ENCODE results near the gene ARHGEF40.

Gene ARHGEF40

DNA sequence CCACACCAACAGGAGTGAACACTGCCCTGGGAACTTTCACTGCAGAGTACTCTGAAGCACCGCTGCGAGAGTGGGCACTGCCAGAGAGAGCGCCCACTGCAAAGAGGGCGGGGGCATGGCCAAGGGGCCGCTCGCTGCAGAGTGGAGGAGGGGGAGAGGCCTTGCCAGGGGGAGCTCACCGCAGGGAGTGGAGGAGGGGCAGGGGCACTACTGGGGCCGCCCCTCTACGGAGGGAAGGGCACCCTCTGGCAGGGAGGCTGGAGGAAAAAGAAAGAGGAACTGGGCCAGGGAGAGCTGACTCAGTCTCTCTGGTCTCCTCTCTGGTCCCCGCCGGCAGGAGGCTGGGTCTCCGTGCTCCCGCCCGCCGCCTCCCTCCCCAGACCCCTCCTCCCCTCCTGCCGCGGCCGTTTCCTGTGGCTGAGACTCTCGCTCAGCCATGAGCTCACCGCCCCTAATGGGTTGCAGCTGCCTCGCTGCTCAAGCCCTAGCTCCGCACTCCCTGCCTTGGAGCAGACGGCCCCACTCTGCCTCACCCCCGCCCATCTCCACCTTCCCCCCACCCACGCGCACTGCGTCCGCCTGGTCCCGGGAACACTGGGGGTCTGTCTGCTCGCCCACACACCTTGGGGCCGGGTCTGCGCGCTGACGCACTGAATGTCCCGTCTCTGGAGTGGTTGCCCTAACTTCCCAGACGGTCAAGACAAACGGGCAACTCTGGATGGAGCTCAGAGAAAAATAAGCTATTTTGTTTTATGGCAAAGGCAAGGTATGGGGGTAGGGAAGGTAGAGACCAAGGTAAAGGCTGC lies 1.3 kb downstream of the ARHGEF40 start:
- peak overlapping the region; percentile 80 for H3K9ac ChIP-seq
- no peaks in the 10 kb centered on the region for H4K20me1 ChIP-seq
- H3K27ac ChIP-seq: peak overlapping the region; percentile 87
- H3K36me3 ChIP-seq: peaks cover 20% of the 10 kb centered on the region
- H3K4me2 ChIP-seq: peak overlapping the region; percentile 88
- H3K4me3 ChIP-seq: peak overlapping the region; percentile 80
- TF ChIP-seq Cebpa-rat (IDR thresholded peaks at IDR 0.05): no peak
- H3K4me1 ChIP-seq: peaks cover 51% of the 10 kb centered on the region
- no peaks in the 10 kb centered on the region for H3K9me3 ChIP-seq
- peaks cover 16% of the 10 kb centered on the region for H3K27me3 ChIP-seq

DNA sequence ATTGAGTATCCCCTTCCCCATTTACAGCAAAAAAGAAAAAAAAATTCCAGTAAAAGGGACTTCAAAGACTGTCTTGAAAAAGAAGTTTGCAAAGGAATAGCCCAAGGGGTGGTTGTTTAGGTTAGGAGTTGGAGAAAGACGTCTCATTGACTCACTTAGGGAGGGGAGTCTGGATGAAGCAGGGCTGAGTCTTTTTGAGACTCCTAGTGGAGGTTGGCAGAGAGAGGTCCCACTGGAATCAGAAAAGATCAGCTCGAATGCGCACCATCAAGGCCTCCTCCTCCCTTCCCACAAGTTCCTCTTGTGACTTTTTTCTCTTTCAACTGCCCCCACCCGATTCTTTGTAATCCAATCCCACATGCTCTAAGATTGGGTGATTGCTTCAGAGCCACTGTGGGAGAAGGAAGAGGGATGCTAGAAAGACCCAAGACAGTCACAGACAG lies 1.9 kb downstream of the ARHGEF40 start:
- H3K4me1 ChIP-seq: peaks cover 51% of the 10 kb centered on the region
- peak overlapping the region; percentile 88 for H3K4me2 ChIP-seq
- H3K4me3 ChIP-seq: peak overlapping the region; percentile 80
- H3K9me3 ChIP-seq: no peaks in the 10 kb centered on the region
- H3K27ac ChIP-seq: peak overlapping the region; percentile 87
- peak overlapping the region; percentile 80 for H3K9ac ChIP-seq
- no peaks in the 10 kb centered on the region for H4K20me1 ChIP-seq
- H3K27me3 ChIP-seq: peaks cover 16% of the 10 kb centered on the region
- H3K36me3 ChIP-seq: peaks cover 24% of the 10 kb centered on the region
- peak; percentile 69 for TF ChIP-seq Cebpa-rat (IDR thresholded peaks at IDR 0.05)

DNA sequence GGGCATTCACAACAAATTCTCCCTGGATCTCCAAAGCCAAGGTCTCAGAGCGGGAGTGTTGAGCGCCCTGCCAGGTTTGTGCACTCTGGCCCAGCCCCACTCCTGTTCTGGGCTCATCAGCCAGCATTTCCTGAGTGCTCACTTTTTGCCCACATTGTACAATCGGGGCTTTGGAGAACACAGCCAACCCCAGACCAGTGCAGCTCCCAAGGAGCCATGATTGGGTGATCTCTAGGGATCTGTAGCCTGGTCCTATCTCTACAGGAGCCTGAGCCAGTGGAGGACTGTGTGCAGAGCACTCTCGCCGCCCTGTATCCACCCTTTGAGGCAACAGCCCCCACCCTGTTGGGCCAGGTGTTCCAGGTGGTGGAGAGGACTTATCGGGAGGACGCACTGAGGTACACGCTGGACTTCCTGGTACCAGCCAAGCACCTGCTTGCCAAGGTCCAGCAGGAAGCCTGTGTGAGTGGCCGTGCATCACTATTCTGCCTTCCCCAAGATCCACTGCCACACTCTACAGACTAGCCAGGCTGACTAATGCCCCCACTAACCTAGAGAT lies 2.8 kb downstream of the ARHGEF40 start:
- Histone ChIP-seq H3K27me3 (peaks cover 16% of the 10 kb centered on the region), H3K9ac (peak overlapping the region; percentile 80; the same call in 1 of the 2 replicates), H3K27ac (peak overlapping the region; percentile 87), H3K4me2 (peak overlapping the region; percentile 88), H3K9me3 (no peaks in the 10 kb centered on the region), H4K20me1 (no peaks in the 10 kb centered on the region), H3K36me3 (peaks cover 24% of the 10 kb centered on the region), H3K4me1 (peaks cover 51% of the 10 kb centered on the region), H3K4me3 (peak overlapping the region; percentile 80)
- no peak for TF ChIP-seq Cebpa-rat (IDR thresholded peaks at IDR 0.05)

DNA sequence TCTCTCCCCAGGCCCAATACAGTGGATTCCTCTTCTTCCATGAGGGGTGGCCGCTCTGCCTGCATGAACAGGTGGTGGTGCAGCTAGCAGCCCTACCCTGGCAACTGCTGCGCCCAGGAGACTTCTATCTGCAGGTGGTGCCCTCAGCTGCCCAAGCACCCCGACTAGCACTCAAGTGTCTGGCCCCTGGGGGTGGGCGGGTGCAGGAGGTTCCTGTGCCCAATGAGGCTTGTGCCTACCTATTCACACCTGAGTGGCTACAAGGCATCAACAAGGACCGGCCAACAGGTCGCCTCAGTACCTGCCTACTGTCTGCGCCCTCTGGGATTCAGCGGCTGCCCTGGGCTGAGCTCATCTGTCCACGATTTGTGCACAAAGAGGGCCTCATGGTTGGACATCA lies 3.8 kb downstream of the ARHGEF40 start:
- no peak for TF ChIP-seq Cebpa-rat (IDR thresholded peaks at IDR 0.05)

DNA sequence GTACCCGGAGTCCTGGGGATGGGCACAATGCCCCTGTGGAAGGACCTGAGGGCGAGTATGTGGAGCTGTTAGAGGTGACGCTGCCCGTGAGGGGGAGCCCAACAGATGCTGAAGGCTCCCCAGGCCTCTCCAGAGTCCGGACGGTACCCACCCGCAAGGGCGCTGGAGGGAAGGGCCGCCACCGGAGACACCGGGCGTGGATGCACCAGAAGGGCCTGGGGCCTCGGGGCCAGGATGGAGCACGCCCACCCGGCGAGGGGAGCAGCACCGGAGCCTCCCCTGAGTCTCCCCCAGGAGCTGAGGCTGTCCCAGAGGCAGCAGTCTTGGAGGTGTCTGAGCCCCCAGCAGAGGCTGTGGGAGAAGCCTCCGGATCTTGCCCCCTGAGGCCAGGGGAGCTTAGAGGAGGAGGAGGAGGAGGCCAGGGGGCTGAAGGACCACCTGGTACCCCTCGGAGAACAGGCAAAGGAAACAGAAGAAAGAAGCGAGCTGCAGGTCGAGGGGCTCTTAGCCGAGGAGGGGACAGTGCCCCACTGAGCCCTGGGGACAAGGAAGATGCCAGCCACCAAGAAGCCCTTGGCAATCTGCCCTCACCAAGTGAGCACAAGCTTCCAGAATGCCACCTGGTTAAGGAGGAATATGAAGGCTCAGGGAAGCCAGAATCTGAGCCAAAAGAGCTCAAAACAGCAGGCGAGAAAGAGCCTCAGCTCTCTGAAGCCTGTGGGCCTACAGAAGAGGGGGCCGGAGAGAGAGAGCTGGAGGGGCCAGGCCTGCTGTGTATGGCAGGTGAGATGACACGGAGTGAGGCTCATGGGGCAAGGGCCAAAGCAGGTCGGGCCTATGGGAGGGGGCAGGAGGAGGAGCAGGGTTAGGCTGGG lies 4.5 kb downstream of the ARHGEF40 start:
- no peak overlapping the region for H3K4me2 ChIP-seq
- peak overlapping the region; percentile 87; the same call in 1 of the 2 replicates for H3K27ac ChIP-seq
- H3K9me3 ChIP-seq: no peaks in the 10 kb centered on the region
- TF ChIP-seq Cebpa-rat (IDR thresholded peaks at IDR 0.05): no peak
- H3K4me3 ChIP-seq: no peak overlapping the region
- peaks cover 42% of the 10 kb centered on the region for H3K36me3 ChIP-seq
- peaks cover 3% of the 10 kb centered on the region for H3K27me3 ChIP-seq
- no peaks in the 10 kb centered on the region for H4K20me1 ChIP-seq
- H3K9ac ChIP-seq: peak overlapping the region; percentile 3; the same call in 1 of the 2 replicates
- peaks cover 44% of the 10 kb centered on the region for H3K4me1 ChIP-seq

More for the DNA sequence above, 3.8 kb downstream of the ARHGEF40 start:
- H4K20me1 ChIP-seq: no peaks in the 10 kb centered on the region
- no peak overlapping the region; the same call in 1 of the 2 replicates for H3K4me2 ChIP-seq
- H3K4me1 ChIP-seq: peaks cover 45% of the 10 kb centered on the region
- no peak overlapping the region for H3K4me3 ChIP-seq
- no peak overlapping the region for H3K9ac ChIP-seq
- peaks cover 35% of the 10 kb centered on the region for H3K36me3 ChIP-seq
- 0 out of 2 replicates have a peak overlapping the region, but pooled peaks have one; percentile 87 for H3K27ac ChIP-seq
- no peaks in the 10 kb centered on the region for H3K9me3 ChIP-seq
- H3K27me3 ChIP-seq: peaks cover 10% of the 10 kb centered on the region

DNA sequence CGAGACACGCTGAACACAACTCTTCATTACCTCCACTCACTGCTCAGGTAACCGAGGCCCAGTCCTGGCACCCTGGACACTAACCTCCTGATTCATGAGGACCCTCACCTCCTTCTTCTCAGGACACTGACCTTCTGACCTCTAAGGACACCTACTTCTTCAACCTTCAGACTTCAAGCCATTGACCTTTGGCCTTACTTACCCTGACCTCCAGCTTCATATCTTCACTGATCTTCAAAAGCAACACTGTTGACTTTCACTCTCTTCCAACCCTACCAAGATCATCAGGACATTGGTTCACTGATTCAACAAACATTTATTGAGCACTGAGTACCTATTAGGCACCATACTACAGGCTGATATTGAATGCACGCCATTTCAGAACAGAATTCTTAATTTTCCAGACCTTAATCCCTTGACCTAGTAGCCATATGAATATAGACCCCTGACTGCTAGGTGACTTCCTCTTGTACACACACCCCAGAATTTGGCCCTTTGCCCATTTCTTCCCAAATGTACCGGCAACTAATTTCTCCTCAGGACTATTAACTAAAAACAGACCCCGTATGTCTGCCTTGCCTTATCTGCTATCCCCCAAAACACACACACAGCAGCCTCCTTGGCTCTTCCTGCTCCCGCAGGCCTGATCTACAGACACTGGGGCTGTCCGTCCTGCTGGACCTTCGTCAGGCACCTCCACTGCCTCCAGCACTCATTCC lies 5.8 kb downstream of the ARHGEF40 start:
- Histone ChIP-seq H3K4me1 (peaks cover 41% of the 10 kb centered on the region), H3K27me3 (no peaks in the 10 kb centered on the region), H3K27ac (no peak overlapping the region), H3K4me3 (no peak overlapping the region), H3K9ac (no peak overlapping the region), H3K9me3 (no peaks in the 10 kb centered on the region), H3K4me2 (no peak overlapping the region), H3K36me3 (peaks cover 52% of the 10 kb centered on the region), H4K20me1 (no peaks in the 10 kb centered on the region)
- TF ChIP-seq Cebpa-rat (IDR thresholded peaks at IDR 0.05): no peak

DNA sequence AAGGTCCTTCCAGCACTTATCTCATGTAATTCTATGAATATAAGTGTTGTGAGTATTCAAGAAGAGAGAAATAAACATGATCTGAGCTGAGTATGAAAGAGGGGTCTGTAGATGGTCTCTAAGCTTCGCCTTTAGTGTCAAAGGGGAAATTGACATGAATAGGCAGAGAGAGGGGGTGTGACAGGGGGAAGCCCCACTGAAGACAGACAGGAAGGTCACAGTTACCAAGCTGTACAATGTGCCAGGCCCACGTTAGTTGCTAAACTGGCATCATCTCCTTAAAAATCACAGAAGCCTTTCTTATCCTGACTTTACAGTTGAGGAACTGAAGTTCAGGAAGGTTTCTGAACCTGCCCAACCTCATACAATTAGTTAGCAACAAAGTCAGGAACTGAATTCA lies 7.6 kb downstream of the ARHGEF40 start:
- TF ChIP-seq Cebpa-rat (IDR thresholded peaks at IDR 0.05): no peak

DNA sequence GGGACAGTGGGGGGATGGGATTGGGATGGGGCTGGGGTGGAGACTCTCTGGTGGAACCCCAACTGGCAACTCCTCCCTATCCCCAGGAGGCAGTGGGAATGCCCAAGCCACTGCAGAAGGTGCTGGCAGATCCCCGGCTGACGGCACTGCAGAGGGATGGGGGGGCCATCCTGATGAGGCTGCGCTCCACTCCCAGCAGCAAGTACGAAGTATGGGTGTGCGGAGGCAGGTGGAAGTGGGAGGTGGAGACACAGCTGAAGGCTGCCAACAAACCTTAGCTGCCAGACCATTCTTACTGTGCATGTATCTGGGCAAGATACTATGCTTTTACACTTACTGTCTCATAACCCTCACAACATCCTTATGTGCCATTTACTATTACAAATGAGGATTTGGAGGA lies 8.2 kb downstream of the ARHGEF40 start:
- H3K4me3 ChIP-seq: no peak overlapping the region
- no peaks in the 10 kb centered on the region for H4K20me1 ChIP-seq
- H3K9ac ChIP-seq: no peak overlapping the region
- H3K4me2 ChIP-seq: no peak overlapping the region
- no peaks in the 10 kb centered on the region for H3K9me3 ChIP-seq
- H3K4me1 ChIP-seq: peaks cover 25% of the 10 kb centered on the region
- peaks cover 76% of the 10 kb centered on the region for H3K36me3 ChIP-seq
- TF ChIP-seq Cebpa-rat (IDR thresholded peaks at IDR 0.05): no peak
- no peak overlapping the region for H3K27ac ChIP-seq
- no peaks in the 10 kb centered on the region for H3K27me3 ChIP-seq

More for the DNA sequence above, 7.6 kb downstream of the ARHGEF40 start:
- Histone ChIP-seq H3K4me2 (no peak overlapping the region), H3K9ac (no peak overlapping the region), H3K9me3 (no peaks in the 10 kb centered on the region), H3K4me1 (peaks cover 31% of the 10 kb centered on the region), H4K20me1 (no peaks in the 10 kb centered on the region), H3K36me3 (peaks cover 70% of the 10 kb centered on the region), H3K27me3 (no peaks in the 10 kb centered on the region), H3K27ac (no peak overlapping the region), H3K4me3 (no peak overlapping the region)

DNA sequence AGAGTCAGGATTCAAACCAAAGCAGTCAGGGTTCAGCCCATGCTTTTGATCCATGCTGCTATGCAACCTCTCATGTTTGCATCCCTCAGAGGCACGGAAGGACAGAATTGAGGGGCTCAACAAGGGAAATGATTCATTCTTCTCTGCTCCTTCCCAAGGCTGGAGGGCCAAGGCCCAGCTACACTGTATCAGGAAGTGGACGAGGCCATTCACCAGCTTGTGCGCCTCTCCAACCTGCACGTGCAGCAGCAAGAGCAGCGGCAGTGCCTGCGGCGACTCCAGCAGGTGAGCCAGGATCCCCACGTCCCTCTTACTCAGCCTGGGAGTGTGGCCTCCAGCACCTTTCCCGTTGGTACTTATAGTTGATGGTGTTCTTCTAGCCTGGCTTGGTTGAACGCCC lies 8.6 kb downstream of the ARHGEF40 start:
- Histone ChIP-seq H3K4me2 (no peak overlapping the region), H3K4me1 (peaks cover 20% of the 10 kb centered on the region), H3K9me3 (no peaks in the 10 kb centered on the region), H3K9ac (no peak overlapping the region), H3K36me3 (peaks cover 78% of the 10 kb centered on the region), H3K27me3 (no peaks in the 10 kb centered on the region), H3K27ac (no peak overlapping the region), H4K20me1 (no peaks in the 10 kb centered on the region), H3K4me3 (no peak overlapping the region)
- no peak for TF ChIP-seq Cebpa-rat (IDR thresholded peaks at IDR 0.05)

Measured in BLaER1 (cell line).